ENCODE data around the gene FARS2. TPM values are rescaled to one million over a fixed set of nuclear protein-coding genes. Genes with fewer than 3 reads are reported as not detected.

FARS2 gene
- total and polyA plus RNA-seq, 9 of the 15 experiments (the other 6 are each of a cell fraction or from before 2014, with no cell fraction given): 16.5 to 62.2 (median 27.0) TPM

DNA sequence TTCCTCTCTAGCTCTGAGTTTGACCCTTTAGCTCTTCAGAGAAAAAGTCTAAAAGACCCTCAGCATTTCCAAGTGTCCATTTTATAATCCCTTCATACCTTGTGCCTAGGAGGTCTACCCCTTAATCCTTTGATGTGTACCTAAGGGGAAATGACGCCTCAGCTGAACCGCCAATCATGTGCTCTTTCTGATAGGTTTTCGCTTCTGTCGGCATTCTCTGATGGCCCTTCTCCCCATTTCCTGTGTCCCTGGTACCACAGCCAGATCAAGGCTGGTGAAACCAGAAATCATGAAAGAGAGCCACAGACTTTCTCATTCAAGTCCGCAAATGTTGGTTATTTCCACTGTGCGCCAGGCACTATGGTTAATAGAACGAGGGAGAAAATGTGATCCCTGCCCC lies 333.9 kb downstream of the FARS2 start:
- intact Hi-C loops (cut with micrococcal nuclease): no loop called here
- 71% methylated on average over 7 of the region's 7 CpGs for WGBS (ENCODE audit: insufficient coverage, low coverage, missing lambda C conversion rate)
- no peak for ATAC-seq
- H3K4me2 ChIP-seq (ENCODE audit: insufficient read depth, low read length): no peak overlapping the region
- ChIA-PET POLR2A (interaction anchor here (2.2 kb wide), 1 partner anchor 11 kb away, joined by 6 read pairs; no protein-coding TSS in a partner anchor), CTCF (ENCODE audit: low intra/inter-chr PET ratio) (no interaction called here)
- no peak overlapping the region for H2AFZ ChIP-seq (ENCODE audit: low read depth, low read length)
- no peak overlapping the region for H3K27ac ChIP-seq (ENCODE audit: extremely low read depth, low read depth, low read length)
- H3K4me1 ChIP-seq (replicated peaks in 1 of 2; ENCODE audit: control insufficient read depth in 2 of 2, insufficient read depth in 2 of 2, low read length in 2 of 2): peaks cover 5 to 9% of the 10 kb centered on the region in 2 experiments; a peak in 3 of 5 replicates
- no peaks in the 10 kb centered on the region for H3K9me1 ChIP-seq (ENCODE audit: control insufficient read depth, insufficient read depth, low read length)
- DNase-seq (ENCODE audit: extremely low read depth in 1 of 4, low spot score in 3 of 4): no peak
- no peak for FAIRE-seq
- in situ Hi-C loops (cut with MboI): no loop called here
- no TSS peak for BruUV-seq (replicated peaks)
- H3K79me2 ChIP-seq (ENCODE audit: control insufficient read depth, insufficient read depth, low read length): no peaks in the 10 kb centered on the region
- H3K27me3 ChIP-seq (ENCODE audit: control insufficient read depth in 2 of 2, insufficient read depth in 2 of 2, low read length in 2 of 2): no peaks in the 10 kb centered on the region; a peak in 1 of 5 replicates
- peaks cover 20% of the 10 kb centered on the region for H4K20me1 ChIP-seq (replicated peaks; ENCODE audit: control insufficient read depth, insufficient read depth, low read length)
- H3K9ac ChIP-seq (ENCODE audit: insufficient read depth in 1 of 2, low read depth in 2 of 2, low read length in 2 of 2): no peak overlapping the region
- no peaks in the 10 kb centered on the region for H3K36me3 ChIP-seq (ENCODE audit: control insufficient read depth, insufficient read depth, low read length)
- H3K9me3 ChIP-seq (replicated peaks; ENCODE audit: control insufficient read depth, insufficient read depth, low read depth, low read length): no peaks in the 10 kb centered on the region
- H3K4me3 ChIP-seq: no peak overlapping the region
- TF ChIP-seq, protein P1, sequence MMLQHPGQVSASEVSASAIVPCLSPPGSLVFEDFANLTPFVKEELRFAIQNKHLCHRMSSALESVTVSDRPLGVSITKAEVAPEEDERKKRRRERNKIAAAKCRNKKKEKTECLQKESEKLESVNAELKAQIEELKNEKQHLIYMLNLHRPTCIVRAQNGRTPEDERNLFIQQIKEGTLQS (IDR thresholded peaks at IDR 0.05): no peak
- TF ChIP-seq, protein P1 (CRISPR knock-in tag; conservative IDR thresholded peaks at IDR 0.05): no peak
- no peak for TF ChIP-seq ZNF778 (CRISPR knock-in tag; IDR thresholded peaks at IDR 0.05)
- no peak for TF ChIP-seq TAL1 (IDR thresholded peaks at IDR 0.05)
- no peak for TF ChIP-seq ZNF445 (CRISPR knock-in tag; IDR thresholded peaks at IDR 0.05; ENCODE audit: low read depth)
- TF ChIP-seq YBX1 (IDR thresholded peaks at IDR 0.05): no peak
- TF ChIP-seq, protein P2, sequence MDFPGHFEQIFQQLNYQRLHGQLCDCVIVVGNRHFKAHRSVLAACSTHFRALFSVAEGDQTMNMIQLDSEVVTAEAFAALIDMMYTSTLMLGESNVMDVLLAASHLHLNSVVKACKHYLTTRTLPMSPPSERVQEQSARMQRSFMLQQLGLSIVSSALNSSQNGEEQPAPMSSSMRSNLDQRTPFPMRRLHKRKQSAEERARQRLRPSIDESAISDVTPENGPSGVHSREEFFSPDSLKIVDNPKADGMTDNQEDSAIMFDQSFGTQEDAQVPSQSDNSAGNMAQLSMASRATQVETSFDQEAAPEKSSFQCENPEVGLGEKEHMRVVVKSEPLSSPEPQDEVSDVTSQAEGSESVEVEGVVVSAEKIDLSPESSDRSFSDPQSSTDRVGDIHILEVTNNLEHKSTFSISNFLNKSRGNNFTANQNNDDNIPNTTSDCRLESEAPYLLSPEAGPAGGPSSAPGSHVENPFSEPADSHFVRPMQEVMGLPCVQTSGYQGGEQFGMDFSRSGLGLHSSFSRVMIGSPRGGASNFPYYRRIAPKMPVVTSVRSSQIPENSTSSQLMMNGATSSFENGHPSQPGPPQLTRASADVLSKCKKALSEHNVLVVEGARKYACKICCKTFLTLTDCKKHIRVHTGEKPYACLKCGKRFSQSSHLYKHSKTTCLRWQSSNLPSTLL (IDR thresholded peaks at IDR 0.05): no peak
- TF ChIP-seq, protein P3, sequence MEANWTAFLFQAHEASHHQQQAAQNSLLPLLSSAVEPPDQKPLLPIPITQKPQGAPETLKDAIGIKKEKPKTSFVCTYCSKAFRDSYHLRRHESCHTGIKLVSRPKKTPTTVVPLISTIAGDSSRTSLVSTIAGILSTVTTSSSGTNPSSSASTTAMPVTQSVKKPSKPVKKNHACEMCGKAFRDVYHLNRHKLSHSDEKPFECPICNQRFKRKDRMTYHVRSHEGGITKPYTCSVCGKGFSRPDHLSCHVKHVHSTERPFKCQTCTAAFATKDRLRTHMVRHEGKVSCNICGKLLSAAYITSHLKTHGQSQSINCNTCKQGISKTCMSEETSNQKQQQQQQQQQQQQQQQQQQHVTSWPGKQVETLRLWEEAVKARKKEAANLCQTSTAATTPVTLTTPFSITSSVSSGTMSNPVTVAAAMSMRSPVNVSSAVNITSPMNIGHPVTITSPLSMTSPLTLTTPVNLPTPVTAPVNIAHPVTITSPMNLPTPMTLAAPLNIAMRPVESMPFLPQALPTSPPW (CRISPR knock-in tag; IDR thresholded peaks at IDR 0.05): no peak
- no peak for TF ChIP-seq CBX5 (IDR thresholded peaks at IDR 0.05; ENCODE audit: borderline replicate concordance, low read depth)
- no peak for TF ChIP-seq ZNF551 (CRISPR knock-in tag; IDR thresholded peaks at IDR 0.05)
- TF ChIP-seq ESRRA (IDR thresholded peaks at IDR 0.05; ENCODE audit: borderline replicate concordance, low read depth): no peak
- no peak for TF ChIP-seq HNRNPL (IDR thresholded peaks at IDR 0.05; ENCODE audit: low read depth, low read length)
- no peak for TF ChIP-seq ZNF224 (CRISPR knock-in tag; IDR thresholded peaks at IDR 0.05)
- TF ChIP-seq RCOR1 (IDR thresholded peaks at IDR 0.05; ENCODE audit: borderline replicate concordance in 1 of 2, low read depth in 2 of 2, low read length in 2 of 2): no peak
- TF ChIP-seq, protein P4, sequence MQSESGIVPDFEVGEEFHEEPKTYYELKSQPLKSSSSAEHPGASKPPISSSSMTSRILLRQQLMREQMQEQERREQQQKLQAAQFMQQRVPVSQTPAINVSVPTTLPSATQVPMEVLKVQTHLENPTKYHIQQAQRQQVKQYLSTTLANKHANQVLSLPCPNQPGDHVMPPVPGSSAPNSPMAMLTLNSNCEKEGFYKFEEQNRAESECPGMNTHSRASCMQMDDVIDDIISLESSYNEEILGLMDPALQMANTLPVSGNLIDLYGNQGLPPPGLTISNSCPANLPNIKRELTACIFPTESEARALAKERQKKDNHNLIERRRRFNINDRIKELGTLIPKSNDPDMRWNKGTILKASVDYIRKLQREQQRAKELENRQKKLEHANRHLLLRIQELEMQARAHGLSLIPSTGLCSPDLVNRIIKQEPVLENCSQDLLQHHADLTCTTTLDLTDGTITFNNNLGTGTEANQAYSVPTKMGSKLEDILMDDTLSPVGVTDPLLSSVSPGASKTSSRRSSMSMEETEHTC (IDR thresholded peaks at IDR 0.05): no peak
